ENCODE data around the gene PEX13. TPM values are rescaled to one million over a fixed set of nuclear protein-coding genes. Genes with fewer than 3 reads are reported as not detected.

PEX13 gene, protein sequence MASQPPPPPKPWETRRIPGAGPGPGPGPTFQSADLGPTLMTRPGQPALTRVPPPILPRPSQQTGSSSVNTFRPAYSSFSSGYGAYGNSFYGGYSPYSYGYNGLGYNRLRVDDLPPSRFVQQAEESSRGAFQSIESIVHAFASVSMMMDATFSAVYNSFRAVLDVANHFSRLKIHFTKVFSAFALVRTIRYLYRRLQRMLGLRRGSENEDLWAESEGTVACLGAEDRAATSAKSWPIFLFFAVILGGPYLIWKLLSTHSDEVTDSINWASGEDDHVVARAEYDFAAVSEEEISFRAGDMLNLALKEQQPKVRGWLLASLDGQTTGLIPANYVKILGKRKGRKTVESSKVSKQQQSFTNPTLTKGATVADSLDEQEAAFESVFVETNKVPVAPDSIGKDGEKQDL
- 23.6 and 42.4 TPM in 2 replicates for total RNA-seq

DNA sequence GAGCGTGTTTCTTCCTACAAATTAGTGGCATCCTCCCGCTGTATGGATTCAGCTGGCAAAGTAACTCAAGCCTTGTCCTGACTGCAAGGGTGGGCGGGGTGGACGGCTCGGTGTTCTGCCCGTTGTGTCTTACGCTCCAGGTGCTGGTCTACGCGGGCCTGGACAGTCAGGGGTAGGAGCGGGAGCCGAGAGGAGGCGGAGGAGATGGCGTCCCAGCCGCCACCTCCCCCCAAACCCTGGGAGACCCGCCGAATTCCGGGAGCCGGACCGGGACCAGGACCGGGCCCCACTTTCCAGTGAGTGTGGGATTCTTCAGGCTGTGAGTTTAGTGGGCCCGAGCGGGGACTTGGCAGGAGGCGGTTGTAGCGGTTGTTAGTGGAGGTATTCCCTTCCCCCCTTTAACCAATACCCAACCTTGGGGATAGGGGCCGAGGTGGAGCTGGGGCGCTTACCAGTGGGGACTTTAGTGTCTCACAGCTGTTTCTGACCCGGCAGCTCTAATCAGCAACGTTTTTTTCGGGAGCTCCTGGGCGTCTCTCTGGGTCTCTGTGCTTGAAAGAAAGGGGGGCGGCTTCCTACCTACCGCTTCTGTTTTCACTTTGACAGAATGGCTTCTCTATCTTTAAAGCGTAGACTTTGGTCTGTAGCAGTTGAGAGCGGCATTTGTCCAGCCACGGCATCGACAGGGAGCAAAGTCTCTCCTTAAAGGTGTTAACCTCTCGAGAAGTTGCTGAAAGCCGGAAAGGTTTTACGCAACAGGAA, at the start of gene PEX13, which contains the start of gene PUS10:
Gene PEX13, plus strand, starts transcription at position 165 of the 762 bp plus-strand sequence. Its CDS starts 40 bp downstream, at position 205.
Gene PUS10, minus strand, starts transcription at position 700 of the 762 bp plus-strand sequence. CDS start 6,365 bp downstream, outside the sequence.

GRCh38 chr2:61065714-61066709, 48.5 kb downstream of the PEX13 start, which contains the start of gene SANBR:
Gene SANBR, plus strand, starts transcription at chr2:61065871. Its CDS starts 4,480 bp downstream, at chr2:61070351.

Small RNA genes lying within 50 kb of the gene (small RNA-seq; reads per million reads assigned to genes)
- not detected for gene RNA5SP95 (ENCODE audit: low replicate concordance)

Other genes with a start within 250 kb of the PEX13 start
- 3.3 and 5.3 TPM in 2 replicates for gene REL, start 136.1 kb upstream of the PEX13 start, total RNA-seq
- 5.5 and 6.7 TPM in 2 replicates for gene PUS10, start 535 bp downstream of the PEX13 start, total RNA-seq
- 7.9 and 17.0 TPM in 2 replicates for gene SANBR, start 48.2 kb downstream of the PEX13 start, total RNA-seq
- 3.1 and 13.8 TPM in 2 replicates for gene C2orf74, start 144.5 kb downstream of the PEX13 start, total RNA-seq

All from placental pericyte (primary cell).